Measurements from ENCODE around the gene ARL8B.
"Not testable (repeated sequence)": the region's sequence is repeated elsewhere in the genome, so short reads cannot be mapped to it uniquely, and the experiment has no call there.

ARL8B gene

DNA sequence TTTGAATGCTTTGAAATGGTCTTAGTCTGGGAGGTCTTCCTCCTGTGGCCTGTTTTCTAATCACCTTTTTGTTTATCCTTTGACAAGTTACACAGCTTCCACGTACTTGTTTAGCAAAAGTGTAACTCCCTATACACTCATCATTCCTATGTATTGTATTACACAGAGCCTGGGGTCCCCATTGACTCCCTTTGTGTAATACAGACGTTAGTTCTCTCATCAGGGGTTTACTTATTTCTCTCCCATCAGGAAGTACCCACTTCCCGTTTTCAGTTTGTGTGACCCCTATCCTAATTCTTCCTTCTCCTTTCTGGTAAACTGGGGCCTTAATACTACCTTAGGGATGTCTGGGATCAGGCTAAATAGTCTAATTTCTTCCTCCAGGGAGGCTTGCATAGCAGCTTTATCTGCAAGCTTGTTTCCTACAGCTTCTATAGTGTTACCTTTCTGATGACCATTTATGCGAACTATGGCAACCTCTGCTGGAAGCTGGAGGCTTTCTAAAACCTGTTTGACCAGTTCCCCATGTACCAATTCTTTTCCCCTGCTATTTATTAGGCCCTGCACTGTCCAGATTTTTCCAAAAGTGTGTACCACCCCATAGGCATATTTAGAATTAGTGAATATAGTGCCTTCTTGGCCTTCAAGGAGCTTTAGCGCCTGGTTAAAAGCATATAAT lies 22.4 kb downstream of the ARL8B start:
- no peak for ATAC-seq
- TF ChIP-seq ZFP3 (CRISPR knock-in tag; IDR thresholded peaks at IDR 0.05) (no peak), ZFP30 (CRISPR knock-in tag; IDR thresholded peaks at IDR 0.05) (no peak), ISL1 (CRISPR knock-in tag; IDR thresholded peaks at IDR 0.05) (no peak), ESRRG (CRISPR knock-in tag; IDR thresholded peaks at IDR 0.05) (no peak), ARNTL (CRISPR knock-in tag; IDR thresholded peaks at IDR 0.05; ENCODE audit: borderline replicate concordance, low read depth) (no peak), ZC3H10 (CRISPR knock-in tag; IDR thresholded peaks at IDR 0.05) (no peak), ZNF565 (CRISPR knock-in tag; conservative IDR thresholded peaks at IDR 0.05; ENCODE audit: low read depth) (no peak)
- TF ChIP-seq, protein P1, sequence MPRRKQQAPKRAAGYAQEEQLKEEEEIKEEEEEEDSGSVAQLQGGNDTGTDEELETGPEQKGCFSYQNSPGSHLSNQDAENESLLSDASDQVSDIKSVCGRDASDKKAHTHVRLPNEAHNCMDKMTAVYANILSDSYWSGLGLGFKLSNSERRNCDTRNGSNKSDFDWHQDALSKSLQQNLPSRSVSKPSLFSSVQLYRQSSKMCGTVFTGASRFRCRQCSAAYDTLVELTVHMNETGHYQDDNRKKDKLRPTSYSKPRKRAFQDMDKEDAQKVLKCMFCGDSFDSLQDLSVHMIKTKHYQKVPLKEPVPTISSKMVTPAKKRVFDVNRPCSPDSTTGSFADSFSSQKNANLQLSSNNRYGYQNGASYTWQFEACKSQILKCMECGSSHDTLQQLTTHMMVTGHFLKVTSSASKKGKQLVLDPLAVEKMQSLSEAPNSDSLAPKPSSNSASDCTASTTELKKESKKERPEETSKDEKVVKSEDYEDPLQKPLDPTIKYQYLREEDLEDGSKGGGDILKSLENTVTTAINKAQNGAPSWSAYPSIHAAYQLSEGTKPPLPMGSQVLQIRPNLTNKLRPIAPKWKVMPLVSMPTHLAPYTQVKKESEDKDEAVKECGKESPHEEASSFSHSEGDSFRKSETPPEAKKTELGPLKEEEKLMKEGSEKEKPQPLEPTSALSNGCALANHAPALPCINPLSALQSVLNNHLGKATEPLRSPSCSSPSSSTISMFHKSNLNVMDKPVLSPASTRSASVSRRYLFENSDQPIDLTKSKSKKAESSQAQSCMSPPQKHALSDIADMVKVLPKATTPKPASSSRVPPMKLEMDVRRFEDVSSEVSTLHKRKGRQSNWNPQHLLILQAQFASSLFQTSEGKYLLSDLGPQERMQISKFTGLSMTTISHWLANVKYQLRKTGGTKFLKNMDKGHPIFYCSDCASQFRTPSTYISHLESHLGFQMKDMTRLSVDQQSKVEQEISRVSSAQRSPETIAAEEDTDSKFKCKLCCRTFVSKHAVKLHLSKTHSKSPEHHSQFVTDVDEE (CRISPR knock-in tag; IDR thresholded peaks at IDR 0.05) = no peak

DNA sequence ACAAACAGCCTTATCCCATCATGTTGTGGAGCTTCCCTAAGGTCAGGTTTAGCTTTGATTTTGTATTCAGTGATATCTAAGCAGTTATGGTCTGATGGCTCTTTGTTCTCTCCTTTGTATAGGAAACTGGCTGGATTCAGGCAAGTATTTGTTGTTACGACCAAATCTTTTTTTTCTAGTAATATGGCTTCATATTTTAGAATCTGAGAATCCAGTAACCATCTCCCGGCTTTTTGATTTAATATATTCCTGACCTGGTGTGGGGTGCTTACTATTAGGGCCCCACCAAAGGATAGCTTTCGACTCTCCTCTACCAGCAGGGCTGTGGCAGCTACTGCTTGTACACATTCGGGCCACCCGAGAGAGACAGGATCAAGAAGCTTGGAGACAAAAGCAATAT lies 23.0 kb downstream of the ARL8B start:
- ATAC-seq = no peak

DNA sequence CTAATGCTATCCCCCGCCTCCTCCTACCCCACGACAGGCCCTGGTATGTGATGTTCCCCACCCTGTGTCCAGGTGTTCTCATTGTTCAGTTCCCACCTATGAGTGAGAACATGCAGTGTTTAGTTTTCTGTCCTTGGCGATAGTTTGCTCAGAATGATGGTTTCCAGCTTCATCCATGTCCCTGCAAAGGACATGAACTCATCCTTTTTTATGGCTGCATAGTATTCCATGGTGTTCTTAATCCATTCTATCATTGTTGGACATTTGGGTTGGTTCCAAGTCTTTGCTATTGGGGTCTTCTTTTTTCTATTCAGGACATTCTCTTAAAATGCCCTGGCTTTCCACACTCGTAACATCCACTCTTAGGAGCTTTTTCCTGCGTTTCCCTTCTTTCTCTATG lies 25.1 kb downstream of the ARL8B start:
- ATAC-seq = not testable (repeated sequence)

More for the DNA sequence above, 23.0 kb downstream of the ARL8B start:
- TF ChIP-seq, protein P2, sequence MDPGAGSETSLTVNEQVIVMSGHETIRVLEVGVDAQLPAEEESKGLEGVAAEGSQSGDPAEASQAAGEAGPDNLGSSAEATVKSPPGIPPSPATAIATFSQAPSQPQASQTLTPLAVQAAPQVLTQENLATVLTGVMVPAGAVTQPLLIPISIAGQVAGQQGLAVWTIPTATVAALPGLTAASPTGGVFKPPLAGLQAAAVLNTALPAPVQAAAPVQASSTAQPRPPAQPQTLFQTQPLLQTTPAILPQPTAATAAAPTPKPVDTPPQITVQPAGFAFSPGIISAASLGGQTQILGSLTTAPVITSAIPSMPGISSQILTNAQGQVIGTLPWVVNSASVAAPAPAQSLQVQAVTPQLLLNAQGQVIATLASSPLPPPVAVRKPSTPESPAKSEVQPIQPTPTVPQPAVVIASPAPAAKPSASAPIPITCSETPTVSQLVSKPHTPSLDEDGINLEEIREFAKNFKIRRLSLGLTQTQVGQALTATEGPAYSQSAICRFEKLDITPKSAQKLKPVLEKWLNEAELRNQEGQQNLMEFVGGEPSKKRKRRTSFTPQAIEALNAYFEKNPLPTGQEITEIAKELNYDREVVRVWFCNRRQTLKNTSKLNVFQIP (CRISPR knock-in tag; IDR thresholded peaks at IDR 0.05; ENCODE audit: borderline replicate concordance, low read depth) = no peak
- TF ChIP-seq SNAI2 (CRISPR knock-in tag; IDR thresholded peaks at IDR 0.05) (no peak), RARB (CRISPR knock-in tag; IDR thresholded peaks at IDR 0.05) (no peak), PPARA (CRISPR knock-in tag; IDR thresholded peaks at IDR 0.05; ENCODE audit: borderline replicate concordance) (no peak), ZNF8 (CRISPR knock-in tag; IDR thresholded peaks at IDR 0.05) (no peak), ZFP3 (CRISPR knock-in tag; IDR thresholded peaks at IDR 0.05) (no peak), GLIS3 (CRISPR knock-in tag; IDR thresholded peaks at IDR 0.05) (no peak), OSR1 (CRISPR knock-in tag; IDR thresholded peaks at IDR 0.05) (no peak), ZC3H10 (CRISPR knock-in tag; IDR thresholded peaks at IDR 0.05) (no peak), ARNTL (CRISPR knock-in tag; IDR thresholded peaks at IDR 0.05; ENCODE audit: borderline replicate concordance, low read depth) (no peak), ZNF70 (CRISPR knock-in tag; IDR thresholded peaks at IDR 0.05) (no peak), CSDC2 (CRISPR knock-in tag; IDR thresholded peaks at IDR 0.05) (no peak), BACH2 (CRISPR knock-in tag; IDR thresholded peaks at IDR 0.05; ENCODE audit: borderline replicate concordance) (no peak), ISL1 (CRISPR knock-in tag; IDR thresholded peaks at IDR 0.05) (no peak), TCF4 (CRISPR knock-in tag; IDR thresholded peaks at IDR 0.05; ENCODE audit: borderline replicate concordance) (no peak)
- TF ChIP-seq, protein P3, sequence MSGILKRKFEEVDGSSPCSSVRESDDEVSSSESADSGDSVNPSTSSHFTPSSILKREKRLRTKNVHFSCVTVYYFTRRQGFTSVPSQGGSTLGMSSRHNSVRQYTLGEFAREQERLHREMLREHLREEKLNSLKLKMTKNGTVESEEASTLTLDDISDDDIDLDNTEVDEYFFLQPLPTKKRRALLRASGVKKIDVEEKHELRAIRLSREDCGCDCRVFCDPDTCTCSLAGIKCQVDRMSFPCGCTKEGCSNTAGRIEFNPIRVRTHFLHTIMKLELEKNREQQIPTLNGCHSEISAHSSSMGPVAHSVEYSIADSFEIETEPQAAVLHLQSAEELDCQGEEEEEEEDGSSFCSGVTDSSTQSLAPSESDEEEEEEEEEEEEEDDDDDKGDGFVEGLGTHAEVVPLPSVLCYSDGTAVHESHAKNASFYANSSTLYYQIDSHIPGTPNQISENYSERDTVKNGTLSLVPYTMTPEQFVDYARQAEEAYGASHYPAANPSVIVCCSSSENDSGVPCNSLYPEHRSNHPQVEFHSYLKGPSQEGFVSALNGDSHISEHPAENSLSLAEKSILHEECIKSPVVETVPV (CRISPR knock-in tag; IDR thresholded peaks at IDR 0.05) = no peak
- TF ChIP-seq, protein P4, sequence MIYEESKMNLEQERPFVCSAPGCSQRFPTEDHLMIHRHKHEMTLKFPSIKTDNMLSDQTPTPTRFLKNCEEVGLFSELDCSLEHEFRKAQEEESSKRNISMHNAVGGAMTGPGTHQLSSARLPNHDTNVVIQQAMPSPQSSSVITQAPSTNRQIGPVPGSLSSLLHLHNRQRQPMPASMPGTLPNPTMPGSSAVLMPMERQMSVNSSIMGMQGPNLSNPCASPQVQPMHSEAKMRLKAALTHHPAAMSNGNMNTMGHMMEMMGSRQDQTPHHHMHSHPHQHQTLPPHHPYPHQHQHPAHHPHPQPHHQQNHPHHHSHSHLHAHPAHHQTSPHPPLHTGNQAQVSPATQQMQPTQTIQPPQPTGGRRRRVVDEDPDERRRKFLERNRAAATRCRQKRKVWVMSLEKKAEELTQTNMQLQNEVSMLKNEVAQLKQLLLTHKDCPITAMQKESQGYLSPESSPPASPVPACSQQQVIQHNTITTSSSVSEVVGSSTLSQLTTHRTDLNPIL (CRISPR knock-in tag; IDR thresholded peaks at IDR 0.05; ENCODE audit: low read depth) = no peak

DNA sequence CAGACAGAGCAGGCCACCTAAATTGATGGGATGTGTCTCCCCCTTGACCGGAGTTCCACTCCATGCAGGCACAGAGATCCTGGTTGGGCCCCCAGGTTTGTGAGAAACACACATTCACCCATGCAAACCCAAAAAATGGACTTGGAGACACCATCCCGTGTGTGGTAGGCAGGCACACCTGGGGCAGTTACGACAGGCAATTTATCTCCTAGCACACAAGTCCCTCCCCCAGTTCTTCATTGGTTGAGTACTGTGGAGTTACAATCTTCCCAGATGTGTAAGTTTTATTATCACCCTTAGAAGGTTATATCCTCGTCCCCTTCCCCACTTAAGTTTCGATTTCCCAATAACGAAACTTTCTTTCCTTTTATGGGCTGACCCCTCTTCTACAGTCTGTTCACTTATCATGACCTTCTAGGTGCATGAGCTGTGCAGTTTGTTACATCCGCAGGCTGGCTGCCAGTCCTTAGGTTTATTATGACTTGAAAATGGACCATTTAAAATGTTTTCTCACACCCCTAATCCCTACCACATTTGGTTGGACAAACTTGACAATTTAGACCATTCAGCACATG lies 27.3 kb downstream of the ARL8B start:
- no peak for ATAC-seq
- no peak for TF ChIP-seq OSR1 (CRISPR knock-in tag; IDR thresholded peaks at IDR 0.05)
- TF ChIP-seq CSDC2 (CRISPR knock-in tag; IDR thresholded peaks at IDR 0.05) = no peak
- TF ChIP-seq PPARA (CRISPR knock-in tag; IDR thresholded peaks at IDR 0.05; ENCODE audit: borderline replicate concordance) = no peak
- TF ChIP-seq, protein P1 (CRISPR knock-in tag; IDR thresholded peaks at IDR 0.05) = no peak
- no peak for TF ChIP-seq ZC3H10 (CRISPR knock-in tag; IDR thresholded peaks at IDR 0.05)
- TF ChIP-seq ZFP30 (CRISPR knock-in tag; IDR thresholded peaks at IDR 0.05) = no peak
- no peak for TF ChIP-seq GLIS3 (CRISPR knock-in tag; IDR thresholded peaks at IDR 0.05)
- no peak for TF ChIP-seq ESRRG (CRISPR knock-in tag; IDR thresholded peaks at IDR 0.05)
- TF ChIP-seq, protein P3 (CRISPR knock-in tag; IDR thresholded peaks at IDR 0.05) = no peak
- no peak for TF ChIP-seq ZNF565 (CRISPR knock-in tag; conservative IDR thresholded peaks at IDR 0.05; ENCODE audit: low read depth)
- TF ChIP-seq ISL1 (CRISPR knock-in tag; IDR thresholded peaks at IDR 0.05) = no peak
- TF ChIP-seq TCF4 (CRISPR knock-in tag; IDR thresholded peaks at IDR 0.05; ENCODE audit: borderline replicate concordance) = no peak
- no peak for TF ChIP-seq ARNTL (CRISPR knock-in tag; IDR thresholded peaks at IDR 0.05; ENCODE audit: borderline replicate concordance, low read depth)
